Muscle of leg (tissue), 11 donors: ENCODE measurements around the gene RPS6KA3. TPM values are rescaled to one million over a fixed set of nuclear protein-coding genes. Genes with fewer than 3 reads are reported as not detected.

Source experiments
- DNase-seq: peaks from one replicate; pipeline ENCODE4 v3.0.0; 2013
- H3K27ac ChIP-seq: one replicate; pipeline ENCODE4 v1.5.1; 2013; ENCODE audit warnings: mild to moderate bottlenecking, low read length, control low read depth
- H3K27me3 ChIP-seq: one replicate; pipeline ENCODE4 v1.6.1; 2013; ENCODE audit warnings: low read length; ENCODE audit not compliant: control insufficient read depth, insufficient read depth
- H3K36me3 ChIP-seq: one replicate; pipeline ENCODE4 v1.6.1; 2013; ENCODE audit warnings: low read length; ENCODE audit not compliant: control insufficient read depth, insufficient read depth
- H3K4me1 ChIP-seq: one replicate; pipeline ENCODE4 v1.6.1; 2013; ENCODE audit warnings: low read length; ENCODE audit not compliant: control insufficient read depth, insufficient read depth
- H3K4me3 ChIP-seq: one replicate; pipeline ENCODE4 v1.5.1; 2013; ENCODE audit warnings: low read length, control low read depth
- H3K9me3 ChIP-seq: replicated peaks from 2 replicates; pipeline ENCODE4 v1.6.1; 2013; ENCODE audit warnings: low read depth, low read length; ENCODE audit not compliant: control insufficient read depth
- WGBS: methylation state at CpG from one replicate; pipeline ENCODE4 v1.1.5; 2013; ENCODE audit warnings: missing lambda C conversion rate; ENCODE audit not compliant: insufficient coverage; 5-methylcytosine and 5-hydroxymethylcytosine counted together
- polyA plus RNA-seq, 8 donors: library from polyadenylated mRNA; unstranded; fragments of 120-200 nt; gene quantifications; one replicate each; pipeline versions ENCODE4 v1.2.1 to v1.2.3, GENCODE V29; 2013; ENCODE audit warnings: inconsistent platforms in 1 of 8, low replicate concordance in 1 of 8; ENCODE audit not compliant: insufficient read length in 8 of 8, insufficient read depth in 1 of 8
- total RNA-seq: library from RNA; stranded (reverse); fragments of 120-200 nt; gene quantifications from one replicate; pipeline ENCODE4 v1.2.4, GENCODE V29; 2013

Gene RPS6KA3
- total and polyA plus RNA-seq, 9 donors, result 22.9 to 39.0 (median 34.2) TPM

DNA sequence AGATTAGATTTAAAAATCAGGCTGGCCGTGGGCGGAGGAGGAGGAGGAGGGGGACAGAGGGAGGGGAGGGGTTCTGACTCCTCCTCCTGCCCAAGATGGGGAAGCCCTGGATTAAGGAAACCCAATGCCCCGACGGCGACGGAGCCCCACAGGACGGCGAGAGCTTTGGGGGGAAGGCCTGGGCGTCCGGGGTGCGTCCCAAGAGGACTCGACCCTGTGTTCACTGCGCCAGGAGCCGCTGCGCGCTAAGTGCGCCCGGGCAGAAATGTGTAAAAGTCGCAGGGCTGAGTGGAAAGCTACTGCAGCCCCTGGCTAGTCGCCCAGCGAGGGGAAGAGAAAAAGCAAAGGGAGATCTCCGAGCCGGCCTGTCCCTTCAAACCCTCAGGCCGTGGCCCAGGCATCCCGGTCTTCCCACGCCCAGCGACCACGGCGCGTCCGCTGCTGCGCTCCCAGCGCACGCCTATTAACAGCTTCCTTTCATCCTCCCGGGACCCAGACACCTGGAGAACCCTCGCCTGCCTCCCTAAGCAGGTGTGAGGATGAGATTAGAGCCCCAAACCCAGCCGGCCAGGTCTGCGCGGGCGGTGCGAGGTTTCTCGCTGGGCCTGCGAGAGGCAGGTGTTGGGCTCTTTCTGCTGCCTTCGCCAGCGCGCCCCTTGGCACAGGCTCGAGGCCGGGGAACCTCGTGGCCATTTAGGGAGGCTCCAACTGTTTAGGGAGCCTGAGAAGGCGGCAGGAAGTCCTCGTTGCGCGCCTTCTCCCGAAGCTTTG, 1.4 kb upstream of the RPS6KA3 start:
- H3K9me3 ChIP-seq, result no peaks in the 10 kb centered on the region
- peaks cover 38% of the 10 kb centered on the region for H3K27me3 ChIP-seq
- DNase-seq, result peak; percentile 70
- peak overlapping the region; percentile 69 for H3K4me3 ChIP-seq
- WGBS, result 38% methylated on average over 47 of the region's 54 CpGs
- H3K27ac ChIP-seq, result peak overlapping the region; percentile 80
- peaks cover 4% of the 10 kb centered on the region for H3K4me1 ChIP-seq
- H3K36me3 ChIP-seq, result no peaks in the 10 kb centered on the region

- no peaks in the 10 kb centered on the region for H3K36me3 ChIP-seq
- peaks cover 4% of the 10 kb centered on the region for H3K4me1 ChIP-seq
- 0% methylated on average over 1 of the region's 14 CpGs for WGBS
- H3K4me3 ChIP-seq, result peak overlapping the region; percentile 69
- no peak for DNase-seq
- peaks cover 37% of the 10 kb centered on the region for H3K27me3 ChIP-seq
- no peaks in the 10 kb centered on the region for H3K9me3 ChIP-seq
- H3K27ac ChIP-seq, result peak overlapping the region; percentile 80
Measured at GRCh38 chrX:20267607-20267930, 860 bp upstream of the RPS6KA3 start.

DNA sequence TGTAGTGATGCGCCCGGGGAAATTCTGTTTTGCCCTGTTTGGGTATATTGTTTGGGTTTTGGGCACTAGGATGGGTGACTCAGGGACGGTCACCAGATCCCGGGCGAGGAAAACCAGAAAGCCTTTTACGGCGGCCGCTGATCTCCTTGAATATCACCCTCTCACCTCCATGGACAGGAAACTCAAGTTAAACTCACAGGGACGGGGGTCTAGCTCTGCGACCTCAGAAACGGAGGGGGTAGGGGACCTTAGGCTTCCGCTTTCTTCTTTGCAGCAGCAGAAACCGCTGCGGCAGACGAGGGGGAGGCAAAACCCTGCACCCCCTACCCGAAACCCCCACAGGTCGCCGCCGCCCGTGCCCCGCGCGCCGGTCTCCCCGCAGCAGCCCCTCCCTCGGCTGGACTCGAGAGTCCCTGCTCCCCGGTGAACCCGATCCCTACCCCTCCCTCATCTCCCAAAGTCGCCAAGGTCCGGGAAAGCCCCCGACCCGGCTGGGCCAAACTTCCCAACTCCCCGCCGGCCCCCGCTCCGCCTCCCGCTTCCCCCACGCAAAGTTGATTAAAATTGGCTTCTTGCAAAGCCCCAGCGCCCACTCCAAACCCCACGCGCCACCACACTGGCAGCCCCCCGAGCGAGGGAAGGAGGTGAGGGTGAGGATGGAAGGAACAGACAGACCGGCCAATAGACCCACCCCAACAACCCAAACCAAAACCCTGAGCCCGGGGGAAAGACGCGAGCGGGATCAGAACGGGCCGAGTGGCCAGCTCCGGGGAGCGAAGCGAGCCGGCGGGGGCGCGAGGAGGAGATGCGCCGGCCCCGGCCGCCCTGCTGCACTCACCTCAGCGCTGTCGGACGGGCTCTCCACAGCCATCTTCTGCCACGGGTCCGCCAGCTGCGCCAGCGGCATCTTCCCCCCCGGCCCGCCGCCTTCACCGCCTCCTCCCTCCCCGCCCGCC, 705 bp downstream of the RPS6KA3 start:
- 32% methylated on average over 47 of the region's 75 CpGs for WGBS
- DNase-seq, result peak; percentile 36

GRCh38 chrX:20265221-20265725, 1.4 kb downstream of the RPS6KA3 start:
- 34% methylated on average over 19 of the region's 26 CpGs for WGBS
- H3K27me3 ChIP-seq, result peaks cover 37% of the 10 kb centered on the region
- H3K9me3 ChIP-seq, result no peaks in the 10 kb centered on the region
- peak overlapping the region; percentile 71 for H3K4me3 ChIP-seq
- H3K36me3 ChIP-seq, result no peaks in the 10 kb centered on the region
- H3K27ac ChIP-seq, result peak overlapping the region; percentile 78
- peak; percentile 71 for DNase-seq
- peaks cover 4% of the 10 kb centered on the region for H3K4me1 ChIP-seq

More for the DNA sequence above, 705 bp downstream of the RPS6KA3 start:
- Histone ChIP-seq H3K4me1 (peaks cover 4% of the 10 kb centered on the region), H3K27me3 (peaks cover 37% of the 10 kb centered on the region), H3K27ac (peak overlapping the region; percentile 78), H3K36me3 (no peaks in the 10 kb centered on the region), H3K4me3 (peak overlapping the region; percentile 71), H3K9me3 (no peaks in the 10 kb centered on the region)

- Histone ChIP-seq H3K27ac (no peak overlapping the region), H3K36me3 (no peaks in the 10 kb centered on the region), H3K4me1 (peaks cover 4% of the 10 kb centered on the region), H3K27me3 (peaks cover 30% of the 10 kb centered on the region), H3K9me3 (no peaks in the 10 kb centered on the region), H3K4me3 (no peak overlapping the region)
- no CpG with 5 or more reads among the region's 2 CpGs for WGBS
- peak; percentile 10 for DNase-seq
Measured at GRCh38 chrX:20263474-20263873, 3.2 kb downstream of the RPS6KA3 start.

DNA sequence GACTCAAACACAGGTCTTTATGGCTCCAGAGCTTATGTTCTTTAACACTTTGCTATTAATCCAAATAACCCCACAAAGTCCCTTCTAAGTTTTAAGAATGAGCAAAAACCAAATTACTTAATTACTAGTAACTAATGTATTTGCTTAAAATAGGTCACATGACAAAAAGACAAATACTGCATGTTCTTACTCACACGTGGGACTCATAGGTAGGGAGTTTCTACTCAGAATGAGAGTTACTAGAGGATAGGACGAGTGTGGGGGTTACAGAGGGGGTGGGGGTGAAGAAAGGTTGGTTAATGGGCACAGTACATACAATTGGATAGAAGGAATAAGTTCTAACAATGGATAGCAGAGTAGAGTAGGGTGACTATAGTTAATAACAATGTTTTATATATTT, 5.8 kb downstream of the RPS6KA3 start:
- Histone ChIP-seq H3K27ac (no peak overlapping the region), H3K27me3 (peaks cover 9% of the 10 kb centered on the region), H3K36me3 (no peaks in the 10 kb centered on the region), H3K4me3 (no peak overlapping the region), H3K9me3 (no peaks in the 10 kb centered on the region), H3K4me1 (no peaks in the 10 kb centered on the region)
- no CpG with 5 or more reads among the region's 2 CpGs for WGBS
- DNase-seq, result no peak

- Histone ChIP-seq H3K36me3 (peaks cover 2% of the 10 kb centered on the region), H3K4me3 (no peak overlapping the region), H3K27me3 (peaks cover 11% of the 10 kb centered on the region), H3K9me3 (peaks cover 6% of the 10 kb centered on the region), H3K4me1 (no peaks in the 10 kb centered on the region), H3K27ac (no peak overlapping the region)
- WGBS, result no CpG with 5 or more reads among the region's 4 CpGs
- no peak for DNase-seq
Measured at GRCh38 chrX:20254712-20255299, 11.9 kb downstream of the RPS6KA3 start.

GRCh38 chrX:20253232-20253543, 13.5 kb downstream of the RPS6KA3 start:
- Histone ChIP-seq H3K36me3 (peaks cover 2% of the 10 kb centered on the region), H3K27me3 (peaks cover 13% of the 10 kb centered on the region), H3K4me3 (no peak overlapping the region), H3K9me3 (peaks cover 9% of the 10 kb centered on the region), H3K4me1 (no peaks in the 10 kb centered on the region), H3K27ac (no peak overlapping the region)
- WGBS, result 20% methylated on average over 1 of the region's 1 CpG
- no peak for DNase-seq

- Histone ChIP-seq H3K36me3 (peaks cover 2% of the 10 kb centered on the region), H3K27ac (no peak overlapping the region), H3K9me3 (peaks cover 9% of the 10 kb centered on the region), H3K27me3 (peaks cover 13% of the 10 kb centered on the region), H3K4me3 (no peak overlapping the region), H3K4me1 (no peaks in the 10 kb centered on the region)
- WGBS, result no CpG with 5 or more reads among the region's 6 CpGs
- peak; percentile 12 for DNase-seq
Measured at GRCh38 chrX:20252381-20253231, 14.1 kb downstream of the RPS6KA3 start.
